RWPE1 (cell line): ENCODE data around the gene SMARCB1.

Source experiments
- CTCF ChIA-PET: fragments of 350-600 bp; sonication (Branson Sonifier 250); formaldehyde crosslinking; extraction: SDS; loops from one replicate; lab custom pipeline; 2021; lab: Yijun Ruan, JAX
- POLR2A ChIA-PET: fragments of 400-600 bp; formaldehyde crosslinking; extraction: SDS; loops from one replicate; lab custom pipeline; 2020; ENCODE audit warnings: antibody characterized with exemption; ENCODE audit not compliant: low non-redundant PET; lab: Yijun Ruan, JAX
- DNase-seq: peaks from one replicate; pipeline ENCODE4 v3.0.0; 2012; ENCODE audit warnings: low spot score
- H3K27ac ChIP-seq: fragments of 450-650 bp; 2 replicates; pipeline ENCODE4 v1.5.1; 2017
- TF ChIP-seq, protein P1 (sequence below): fragments of 450-650 bp; conservative IDR thresholded peaks from 2 replicates; pipeline ENCODE4 v1.5.1; 2017; ENCODE audit warnings: low read depth, mild to moderate bottlenecking

SMARCB1 gene

DNA sequence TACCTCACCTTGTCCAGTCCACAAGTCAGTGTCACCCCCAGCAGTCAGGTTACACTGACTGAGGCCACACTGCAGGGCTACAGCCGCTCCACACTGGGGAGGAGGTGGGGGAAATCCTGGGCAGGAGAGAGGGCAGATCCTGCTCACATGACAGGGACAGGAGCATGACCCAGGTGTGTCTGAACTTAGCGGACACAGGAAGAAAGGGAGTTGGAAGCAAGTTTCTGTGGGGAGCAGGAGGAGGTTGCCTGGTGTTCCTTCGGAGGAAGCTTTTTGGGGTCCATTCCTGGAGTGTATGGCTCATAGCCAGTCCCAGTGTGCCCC lies 8.2 kb upstream of the SMARCB1 start:
- TF ChIP-seq, protein P1, sequence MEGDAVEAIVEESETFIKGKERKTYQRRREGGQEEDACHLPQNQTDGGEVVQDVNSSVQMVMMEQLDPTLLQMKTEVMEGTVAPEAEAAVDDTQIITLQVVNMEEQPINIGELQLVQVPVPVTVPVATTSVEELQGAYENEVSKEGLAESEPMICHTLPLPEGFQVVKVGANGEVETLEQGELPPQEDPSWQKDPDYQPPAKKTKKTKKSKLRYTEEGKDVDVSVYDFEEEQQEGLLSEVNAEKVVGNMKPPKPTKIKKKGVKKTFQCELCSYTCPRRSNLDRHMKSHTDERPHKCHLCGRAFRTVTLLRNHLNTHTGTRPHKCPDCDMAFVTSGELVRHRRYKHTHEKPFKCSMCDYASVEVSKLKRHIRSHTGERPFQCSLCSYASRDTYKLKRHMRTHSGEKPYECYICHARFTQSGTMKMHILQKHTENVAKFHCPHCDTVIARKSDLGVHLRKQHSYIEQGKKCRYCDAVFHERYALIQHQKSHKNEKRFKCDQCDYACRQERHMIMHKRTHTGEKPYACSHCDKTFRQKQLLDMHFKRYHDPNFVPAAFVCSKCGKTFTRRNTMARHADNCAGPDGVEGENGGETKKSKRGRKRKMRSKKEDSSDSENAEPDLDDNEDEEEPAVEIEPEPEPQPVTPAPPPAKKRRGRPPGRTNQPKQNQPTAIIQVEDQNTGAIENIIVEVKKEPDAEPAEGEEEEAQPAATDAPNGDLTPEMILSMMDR: no peak
- H3K27ac ChIP-seq: peak overlapping the region; percentile 24
- ChIA-PET POLR2A (no interaction called here), CTCF (no interaction called here)
- no peak for DNase-seq

DNA sequence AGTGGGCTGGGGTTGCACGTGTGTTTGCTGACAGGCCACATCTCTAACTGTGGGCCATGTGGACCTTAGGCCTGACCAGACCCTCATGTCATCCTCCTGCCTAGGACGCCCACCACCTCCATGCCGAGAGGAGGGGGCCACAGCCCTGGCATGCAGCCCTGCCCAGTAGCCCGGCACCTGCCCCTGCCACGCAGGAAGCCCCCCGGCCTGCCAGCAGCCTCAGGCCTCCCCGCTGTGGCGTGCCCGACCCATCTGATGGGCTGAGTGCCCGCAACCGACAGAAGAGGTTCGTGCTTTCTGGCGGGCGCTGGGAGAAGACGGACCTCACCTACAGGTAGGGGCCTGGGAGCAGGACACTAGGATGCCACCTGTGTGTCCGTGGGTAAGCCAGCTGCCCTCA lies 7.7 kb upstream of the SMARCB1 start:
- CTCF ChIA-PET: no interaction called here
- no peak overlapping the region; the same call in 1 of the 2 replicates for H3K27ac ChIP-seq
- TF ChIP-seq, protein P1: no peak
- POLR2A ChIA-PET: no interaction called here
- no peak for DNase-seq

DNA sequence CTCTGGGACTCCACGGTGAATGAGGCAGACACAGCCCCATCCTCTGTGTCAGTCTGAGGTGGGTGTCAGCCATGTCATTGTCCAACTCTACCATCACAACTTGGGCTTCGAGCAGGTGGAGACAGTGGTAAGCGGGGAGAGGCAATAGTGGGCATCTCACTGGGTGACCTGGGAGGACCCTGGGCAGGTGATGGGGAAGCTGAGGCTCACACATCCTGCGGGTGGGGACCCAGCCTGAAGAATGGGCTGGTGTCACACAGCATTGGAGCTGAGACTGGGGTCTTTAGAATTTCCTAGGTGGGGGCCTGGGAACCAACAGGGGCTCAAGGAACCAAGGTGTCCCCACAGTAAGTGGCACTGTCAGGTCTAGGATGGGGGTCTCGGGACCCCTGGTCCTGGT lies 7.0 kb upstream of the SMARCB1 start:
- TF ChIP-seq, protein P1: no peak
- POLR2A ChIA-PET: no interaction called here
- no peak overlapping the region for H3K27ac ChIP-seq
- CTCF ChIA-PET: no interaction called here
- DNase-seq: no peak

DNA sequence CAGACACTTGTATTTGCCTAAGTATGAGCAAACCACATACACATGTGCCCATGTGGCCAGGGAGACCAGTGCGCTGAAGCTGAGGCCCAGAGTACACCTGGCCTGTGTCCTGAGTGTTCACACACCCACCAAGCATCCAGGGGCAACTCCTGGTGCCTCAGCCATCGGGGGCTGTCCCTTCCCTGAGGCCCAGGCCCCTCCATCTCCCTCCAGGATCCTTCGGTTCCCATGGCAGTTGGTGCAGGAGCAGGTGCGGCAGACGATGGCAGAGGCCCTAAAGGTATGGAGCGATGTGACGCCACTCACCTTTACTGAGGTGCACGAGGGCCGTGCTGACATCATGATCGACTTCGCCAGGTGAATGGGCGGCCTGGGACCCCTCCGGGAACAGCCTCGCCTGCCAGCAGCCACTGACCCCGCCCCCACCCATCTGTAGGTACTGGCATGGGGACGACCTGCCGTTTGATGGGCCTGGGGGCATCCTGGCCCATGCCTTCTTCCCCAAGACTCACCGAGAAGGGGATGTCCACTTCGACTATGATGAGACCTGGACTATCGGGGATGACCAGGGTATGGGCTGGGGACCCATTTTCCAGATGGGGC lies 6.5 kb upstream of the SMARCB1 start:
- ChIA-PET POLR2A (no interaction called here), CTCF (no interaction called here)
- no peak for DNase-seq
- H3K27ac ChIP-seq: peak overlapping the region; percentile 81; the same call in 1 of the 2 replicates
- TF ChIP-seq, protein P1: no peak

DNA sequence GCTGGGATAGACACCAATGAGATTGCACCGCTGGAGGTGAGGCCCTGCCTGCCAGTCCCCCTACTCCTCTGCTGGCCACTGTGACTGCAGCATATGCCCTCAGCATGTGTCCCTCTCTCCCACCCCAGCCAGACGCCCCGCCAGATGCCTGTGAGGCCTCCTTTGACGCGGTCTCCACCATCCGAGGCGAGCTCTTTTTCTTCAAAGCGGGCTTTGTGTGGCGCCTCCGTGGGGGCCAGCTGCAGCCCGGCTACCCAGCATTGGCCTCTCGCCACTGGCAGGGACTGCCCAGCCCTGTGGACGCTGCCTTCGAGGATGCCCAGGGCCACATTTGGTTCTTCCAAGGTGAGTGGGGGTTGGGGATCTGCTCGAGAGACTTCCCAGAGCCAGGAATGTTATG lies 5.7 kb upstream of the SMARCB1 start:
- CTCF ChIA-PET: interaction anchor here (0.8 kb wide), 1 partner anchor 69 kb away, joined by 3 read pairs; no protein-coding TSS in a partner anchor
- H3K27ac ChIP-seq: peak overlapping the region; percentile 81
- TF ChIP-seq, protein P1: no peak
- POLR2A ChIA-PET: no interaction called here
- no peak for DNase-seq

DNA sequence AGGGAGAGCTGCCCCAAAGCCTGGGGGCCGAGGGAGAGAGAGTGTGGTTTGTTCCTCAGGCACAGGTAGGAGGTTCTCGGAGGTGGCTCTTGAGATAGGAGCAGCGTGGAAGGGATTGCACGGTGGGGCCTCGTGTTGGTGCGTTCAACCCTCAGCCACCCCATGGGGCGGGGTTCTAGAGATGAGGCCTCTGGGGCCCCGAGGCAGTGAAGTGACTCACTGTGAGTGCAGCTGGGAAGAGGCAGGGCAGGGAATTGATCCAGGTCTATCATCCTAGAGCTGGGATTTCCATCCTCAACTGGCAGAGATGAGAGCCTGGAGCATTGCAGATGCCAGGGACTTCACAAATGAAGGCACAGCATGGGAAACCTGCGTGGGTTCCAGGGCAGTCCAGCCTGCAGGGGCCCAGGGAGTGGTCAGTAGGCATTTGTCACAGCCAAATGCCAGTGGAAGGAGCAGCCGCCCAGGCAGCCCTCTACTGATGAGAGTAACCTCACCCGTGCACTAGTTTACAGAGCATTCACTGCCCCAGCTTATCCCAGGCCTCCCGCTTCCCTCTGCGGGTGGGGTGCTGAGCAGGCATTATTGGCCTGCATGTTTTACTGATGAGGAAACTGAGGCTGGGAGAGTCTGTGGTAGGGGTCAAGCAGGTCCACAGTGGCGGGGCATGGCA lies 5.1 kb upstream of the SMARCB1 start:
- CTCF ChIA-PET: interaction anchor here (0.8 kb wide), 1 partner anchor 68 kb away, joined by 3 read pairs; no protein-coding TSS in a partner anchor
- TF ChIP-seq, protein P1: no peak
- peak overlapping the region; percentile 81 for H3K27ac ChIP-seq
- POLR2A ChIA-PET: no interaction called here
- peak; percentile 80 for DNase-seq
